Body of pancreas (tissue), 4 donors: Measurements from ENCODE around the gene AZI2. TPM values are rescaled to one million over a fixed set of nuclear protein-coding genes. Genes with fewer than 3 reads are reported as not detected.

ENCODE experiments used
- ATAC-seq: fragments of 150-250 bp; one replicate; pipeline ENCODE4 v1.9.1; 2016
- DNase-seq, 4 donors: peaks; one replicate each; pipeline ENCODE4 v3.0.0-alpha.2; 2019
- H3K27ac ChIP-seq, 4 donors: fragments of 200-600 bp; sonication (generic); 1 replicate in 3 of 4; 2 replicates in 1 of 4; pipeline versions ENCODE4 v1.5.1 to v1.6.1; 2016 to 2019; ENCODE audit warnings: mild to moderate bottlenecking in 1 of 4, mixed read lengths in 1 of 4, moderate library complexity in 1 of 4
- H3K27me3 ChIP-seq, 2 donors: fragments of 200-600 bp; sonication (generic); one replicate each; pipeline ENCODE4 v1.6.0; 2016; ENCODE audit warnings: mild to moderate bottlenecking in 1 of 2
- H3K36me3 ChIP-seq, 2 donors: fragments of 200-600 bp; sonication (generic); replicated peaks in 1 of 2; 2 replicates each; pipeline ENCODE4 v1.5.1; 2016; ENCODE audit warnings: low read depth in 2 of 2; ENCODE audit not compliant: insufficient read depth in 1 of 2
- H3K4me1 ChIP-seq: fragments of 200-600 bp; sonication (generic); one replicate; pipeline ENCODE4 v1.6.0; 2016
- H3K4me3 ChIP-seq, 2 donors: fragments of 200-600 bp; sonication (generic); 1 replicate in 1 of 2; 2 replicates in 1 of 2; pipeline ENCODE4 v1.5.1; 2016 to 2019
- H3K9me3 ChIP-seq, 3 donors: fragments of 200-600 bp; sonication (generic); 1 replicate in 2 of 3; 2 replicates in 1 of 3; pipeline ENCODE4 v1.5.1; 2016
- CTCF ChIP-seq, 7 experiments: fragments of 450-650 bp in 4 of 7; fragments of 200-600 bp in 3 of 7; sonication (generic) in 3 of 7; IDR thresholded peaks; one replicate each; pipeline ENCODE4 v1.5.1; 2016 to 2019; ENCODE audit warnings: antibody characterized with exemption in 7 of 7
- POLR2A ChIP-seq, 3 donors: fragments of 450-650 bp; IDR thresholded peaks; one replicate each; pipeline ENCODE4 v1.6.1; 2016; ENCODE audit warnings: antibody characterized with exemption in 3 of 3, mild to moderate bottlenecking in 2 of 3
- WGBS, 2 donors: methylation state at CpG; one replicate each; pipeline ENCODE4 v1.1.5; 2017; 5-methylcytosine and 5-hydroxymethylcytosine counted together
- intact Hi-C: fragments of 100-400 bp; cut with DNase I; formaldehyde crosslinking; loops from one replicate; pipeline ENCODE4 v1.15.1; 2023
- total RNA-seq, 2 donors: library from RNA; depleted of rRNA; stranded (reverse); fragments of >200 nt; gene quantifications; one replicate each; pipeline ENCODE4 v1.1.0, GENCODE V29; 2016

Gene AZI2
- total RNA-seq, 2 donors from 2014 or later: 31.3 to 31.6 TPM

GRCh38 chr3:28292622-28293021 lies 56.0 kb downstream of the AZI2 start:
- no peaks in the 10 kb centered on the region for H3K27me3 ChIP-seq
- no peaks in the 10 kb centered on the region for H3K9me3 ChIP-seq
- no peaks in the 10 kb centered on the region for H3K4me1 ChIP-seq
- 74 to 83% methylated on average over 4 of the region's 4 CpGs for WGBS, 2 donors
- no peak overlapping the region for H3K4me3 ChIP-seq
- no peak overlapping the region for H3K27ac ChIP-seq
- ATAC-seq: no peak
- DNase-seq: no peak
- H3K36me3 ChIP-seq: peaks cover 0 to 2% of the 10 kb centered on the region in 2 donors
- intact Hi-C loops: no loop called here
- TF ChIP-seq CTCF (IDR thresholded peaks at IDR 0.05) (no peak), POLR2A (IDR thresholded peaks at IDR 0.05) (no peak)

GRCh38 chr3:28291577-28291976 lies 57.0 kb downstream of the AZI2 start:
- H3K27me3 ChIP-seq: no peaks in the 10 kb centered on the region
- peaks cover 0 to 2% of the 10 kb centered on the region in 2 donors for H3K36me3 ChIP-seq
- H3K4me1 ChIP-seq: no peaks in the 10 kb centered on the region
- no peak for DNase-seq
- intact Hi-C loops: no loop called here
- H3K9me3 ChIP-seq: no peaks in the 10 kb centered on the region
- ATAC-seq: no peak
- no peak overlapping the region for H3K27ac ChIP-seq
- H3K4me3 ChIP-seq: no peak overlapping the region
- TF ChIP-seq CTCF (IDR thresholded peaks at IDR 0.05): no peak
- TF ChIP-seq POLR2A (IDR thresholded peaks at IDR 0.05): no peak

- intact Hi-C loops: no loop called here
- no peak overlapping the region for H3K4me3 ChIP-seq
- H3K27ac ChIP-seq: no peak overlapping the region
- 79 to 95% methylated on average over 1 of the region's 1 CpG for WGBS, 2 donors
- H3K36me3 ChIP-seq: peaks cover 0 to 2% of the 10 kb centered on the region in 2 donors
- no peaks in the 10 kb centered on the region for H3K27me3 ChIP-seq
- no peaks in the 10 kb centered on the region for H3K9me3 ChIP-seq
- TF ChIP-seq CTCF (IDR thresholded peaks at IDR 0.05): no peak
- TF ChIP-seq POLR2A (IDR thresholded peaks at IDR 0.05): no peak
- H3K4me1 ChIP-seq: no peaks in the 10 kb centered on the region
- DNase-seq (no peak), ATAC-seq (no peak)
Measured at GRCh38 chr3:28290863-28291300, 57.7 kb downstream of the AZI2 start.

GRCh38 chr3:28287046-28287445 lies 61.6 kb downstream of the AZI2 start:
- peaks cover 2% of the 10 kb centered on the region for H3K4me1 ChIP-seq
- DNase-seq (no peak), ATAC-seq (no peak)
- H3K9me3 ChIP-seq: no peaks in the 10 kb centered on the region
- TF ChIP-seq CTCF (IDR thresholded peaks at IDR 0.05): no peak
- TF ChIP-seq POLR2A (IDR thresholded peaks at IDR 0.05): no peak
- peaks cover 0 to 2% of the 10 kb centered on the region in 2 donors for H3K36me3 ChIP-seq
- WGBS, 2 donors: 73 to 76% methylated on average over 2 of the region's 2 CpGs
- no peak overlapping the region for H3K27ac ChIP-seq
- H3K27me3 ChIP-seq: no peaks in the 10 kb centered on the region
- intact Hi-C loops: no loop called here
- no peak overlapping the region for H3K4me3 ChIP-seq

- Histone ChIP-seq H3K36me3 (peaks cover 0 to 2% of the 10 kb centered on the region in 2 donors), H3K27ac (no peak overlapping the region), H3K27me3 (no peaks in the 10 kb centered on the region), H3K9me3 (no peaks in the 10 kb centered on the region), H3K4me1 (peaks cover 7% of the 10 kb centered on the region), H3K4me3 (no peak overlapping the region)
- ATAC-seq (peak; percentile 80), DNase-seq (no peak)
- intact Hi-C loops: no loop called here
- TF ChIP-seq POLR2A (IDR thresholded peaks at IDR 0.05): no peak
- TF ChIP-seq CTCF (IDR thresholded peaks at IDR 0.05): peak; percentile 23 to 75 (median 70)
Measured at GRCh38 chr3:28286595-28286994, 62.0 kb downstream of the AZI2 start.
